ENCODE measurements around the gene ERMARD.

Gene ERMARD

DNA sequence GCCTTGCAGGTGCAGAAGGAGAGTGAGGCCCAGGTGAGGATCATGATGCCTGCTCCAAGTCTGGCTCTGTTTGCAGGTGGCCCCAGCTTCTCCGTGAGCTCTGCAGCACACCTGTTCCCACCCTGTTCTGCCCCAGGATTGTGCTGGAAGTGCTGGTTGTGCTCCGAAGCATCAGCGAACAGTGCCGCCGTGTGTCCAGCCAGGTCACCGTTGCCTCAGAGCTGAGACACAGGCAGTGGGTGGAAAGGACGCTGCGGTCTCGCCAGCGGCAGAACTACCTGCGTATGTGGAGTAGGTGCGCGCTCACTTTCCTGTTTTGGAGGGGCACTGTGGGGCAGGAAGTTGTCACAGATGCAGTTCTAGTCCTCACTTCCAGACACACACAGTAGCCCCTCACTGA, 25.0 kb downstream of the ERMARD start:
- TF ChIP-seq FOXP2 (optimal IDR thresholded peaks at IDR 0.05; ENCODE audit: borderline replicate concordance, extremely low read depth, extremely low read length, insufficient read depth) (no peak), POLR2AphosphoS5 (IDR thresholded peaks at IDR 0.05; ENCODE audit: low read depth, low read length) (no peak), TAF1 (IDR thresholded peaks at IDR 0.05; ENCODE audit: borderline replicate concordance, insufficient read depth, low read length) (no peak), SIN3A (IDR thresholded peaks at IDR 0.05; ENCODE audit: borderline replicate concordance, insufficient read depth, low read length) (no peak)
- TF ChIP-seq, protein P1, sequence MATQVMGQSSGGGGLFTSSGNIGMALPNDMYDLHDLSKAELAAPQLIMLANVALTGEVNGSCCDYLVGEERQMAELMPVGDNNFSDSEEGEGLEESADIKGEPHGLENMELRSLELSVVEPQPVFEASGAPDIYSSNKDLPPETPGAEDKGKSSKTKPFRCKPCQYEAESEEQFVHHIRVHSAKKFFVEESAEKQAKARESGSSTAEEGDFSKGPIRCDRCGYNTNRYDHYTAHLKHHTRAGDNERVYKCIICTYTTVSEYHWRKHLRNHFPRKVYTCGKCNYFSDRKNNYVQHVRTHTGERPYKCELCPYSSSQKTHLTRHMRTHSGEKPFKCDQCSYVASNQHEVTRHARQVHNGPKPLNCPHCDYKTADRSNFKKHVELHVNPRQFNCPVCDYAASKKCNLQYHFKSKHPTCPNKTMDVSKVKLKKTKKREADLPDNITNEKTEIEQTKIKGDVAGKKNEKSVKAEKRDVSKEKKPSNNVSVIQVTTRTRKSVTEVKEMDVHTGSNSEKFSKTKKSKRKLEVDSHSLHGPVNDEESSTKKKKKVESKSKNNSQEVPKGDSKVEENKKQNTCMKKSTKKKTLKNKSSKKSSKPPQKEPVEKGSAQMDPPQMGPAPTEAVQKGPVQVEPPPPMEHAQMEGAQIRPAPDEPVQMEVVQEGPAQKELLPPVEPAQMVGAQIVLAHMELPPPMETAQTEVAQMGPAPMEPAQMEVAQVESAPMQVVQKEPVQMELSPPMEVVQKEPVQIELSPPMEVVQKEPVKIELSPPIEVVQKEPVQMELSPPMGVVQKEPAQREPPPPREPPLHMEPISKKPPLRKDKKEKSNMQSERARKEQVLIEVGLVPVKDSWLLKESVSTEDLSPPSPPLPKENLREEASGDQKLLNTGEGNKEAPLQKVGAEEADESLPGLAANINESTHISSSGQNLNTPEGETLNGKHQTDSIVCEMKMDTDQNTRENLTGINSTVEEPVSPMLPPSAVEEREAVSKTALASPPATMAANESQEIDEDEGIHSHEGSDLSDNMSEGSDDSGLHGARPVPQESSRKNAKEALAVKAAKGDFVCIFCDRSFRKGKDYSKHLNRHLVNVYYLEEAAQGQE (IDR thresholded peaks at IDR 0.05; ENCODE audit: insufficient read depth in 1 of 2, low read depth in 2 of 2, low read length in 2 of 2): no peak

DNA sequence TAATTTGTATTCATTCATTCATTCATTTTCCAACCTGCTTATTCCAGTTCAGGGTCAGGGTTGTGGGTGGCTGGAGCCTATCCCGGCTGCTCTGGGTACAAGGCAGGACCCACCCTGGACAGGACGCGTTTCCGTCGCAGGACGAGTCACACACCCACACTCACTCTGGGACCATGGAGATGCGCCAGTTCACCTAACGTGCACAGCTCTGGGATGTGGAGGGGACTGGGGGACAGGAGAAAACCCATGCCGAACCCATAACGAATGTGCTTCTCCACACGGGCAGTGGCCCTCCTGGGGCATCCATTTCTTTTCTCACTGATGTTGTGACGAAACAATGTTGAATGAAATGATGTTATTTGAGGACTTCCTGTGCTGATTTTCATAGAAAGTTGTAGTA, 26.5 kb downstream of the ERMARD start:
- TF ChIP-seq POLR2AphosphoS5 (IDR thresholded peaks at IDR 0.05; ENCODE audit: low read depth, low read length): no peak
- TF ChIP-seq FOXP2 (optimal IDR thresholded peaks at IDR 0.05; ENCODE audit: borderline replicate concordance, extremely low read depth, extremely low read length, insufficient read depth): no peak
- TF ChIP-seq TAF1 (IDR thresholded peaks at IDR 0.05; ENCODE audit: borderline replicate concordance, insufficient read depth, low read length): no peak
- TF ChIP-seq SIN3A (IDR thresholded peaks at IDR 0.05; ENCODE audit: borderline replicate concordance, insufficient read depth, low read length): no peak
- TF ChIP-seq, protein P1 (IDR thresholded peaks at IDR 0.05; ENCODE audit: insufficient read depth in 1 of 2, low read depth in 2 of 2, low read length in 2 of 2): no peak

DNA sequence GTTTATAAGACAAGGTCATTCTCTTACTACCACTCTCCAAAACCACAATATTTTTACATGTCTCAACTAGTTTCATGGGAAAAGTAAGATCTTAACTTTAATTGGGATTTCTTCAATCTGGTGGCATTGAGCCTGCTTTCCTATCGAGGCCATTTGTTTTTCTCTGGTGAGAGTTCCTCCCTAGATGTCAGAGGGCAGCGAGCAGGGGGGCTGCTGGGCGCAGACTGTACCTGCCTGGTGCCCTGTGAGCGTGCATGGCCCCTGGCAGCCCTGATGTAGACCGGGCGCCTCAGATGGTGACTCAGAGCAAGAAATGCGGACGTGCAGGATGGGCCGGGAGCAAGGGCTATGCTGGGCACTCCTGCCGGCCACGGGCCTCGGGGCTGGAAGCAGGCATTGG, 27.2 kb downstream of the ERMARD start:
- TF ChIP-seq, protein P1 (IDR thresholded peaks at IDR 0.05; ENCODE audit: insufficient read depth in 1 of 2, low read depth in 2 of 2, low read length in 2 of 2): no peak
- TF ChIP-seq TAF1 (IDR thresholded peaks at IDR 0.05; ENCODE audit: borderline replicate concordance, insufficient read depth, low read length) (no peak), SIN3A (IDR thresholded peaks at IDR 0.05; ENCODE audit: borderline replicate concordance, insufficient read depth, low read length) (no peak), POLR2AphosphoS5 (IDR thresholded peaks at IDR 0.05; ENCODE audit: low read depth, low read length) (no peak), FOXP2 (optimal IDR thresholded peaks at IDR 0.05; ENCODE audit: borderline replicate concordance, extremely low read depth, extremely low read length, insufficient read depth) (no peak)

DNA sequence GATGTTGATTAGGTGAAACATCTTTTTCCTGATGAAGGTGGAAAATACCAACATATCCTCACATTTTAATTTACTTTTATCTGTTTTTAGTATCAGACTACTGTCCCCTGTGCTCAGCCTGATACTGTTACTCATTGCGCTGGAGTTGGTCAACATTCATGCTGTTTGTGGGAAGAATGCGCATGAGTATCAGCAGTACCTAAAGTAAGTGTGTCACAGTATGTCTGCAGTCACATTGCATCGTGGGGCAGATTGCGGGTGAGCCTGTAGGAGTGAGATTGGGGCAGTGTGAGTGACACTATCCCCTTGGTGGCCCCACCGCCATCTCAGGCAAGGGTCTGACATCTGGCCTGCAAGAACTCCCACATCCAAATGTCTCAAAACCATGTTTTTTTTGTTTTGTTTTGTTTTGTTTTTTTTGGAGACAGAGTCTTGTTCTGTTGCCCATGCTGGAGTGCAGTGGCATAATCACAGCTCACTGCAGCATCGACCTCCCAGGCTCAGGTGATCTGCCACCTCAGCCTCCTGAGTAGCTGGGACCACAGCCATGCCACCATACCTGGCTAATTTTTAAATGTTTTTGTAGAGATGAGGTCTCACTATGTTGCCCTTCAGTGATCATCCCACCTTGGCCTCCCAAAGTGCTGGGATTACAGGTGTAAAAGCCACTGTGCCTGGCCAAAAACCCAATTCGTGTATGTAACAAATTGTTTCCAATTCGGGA, 27.8 kb downstream of the ERMARD start:
- TF ChIP-seq, protein P1 (IDR thresholded peaks at IDR 0.05; ENCODE audit: insufficient read depth in 1 of 2, low read depth in 2 of 2, low read length in 2 of 2): no peak
- TF ChIP-seq FOXP2 (optimal IDR thresholded peaks at IDR 0.05; ENCODE audit: borderline replicate concordance, extremely low read depth, extremely low read length, insufficient read depth) (no peak), SIN3A (IDR thresholded peaks at IDR 0.05; ENCODE audit: borderline replicate concordance, insufficient read depth, low read length) (no peak), TAF1 (IDR thresholded peaks at IDR 0.05; ENCODE audit: borderline replicate concordance, insufficient read depth, low read length) (no peak), POLR2AphosphoS5 (IDR thresholded peaks at IDR 0.05; ENCODE audit: low read depth, low read length) (no peak)

Measured in PFSK-1 (cell line).